SHP77 treated with DMSO at 0.1 percent for 48 hours (cell line): ENCODE measurements around the gene EIF2B5.

Source experiments
- DNase-seq: peaks from one replicate; lab custom pipeline; 2025; lab: John Stamatoyannopoulos, UW

Gene EIF2B5

GRCh38 chr3:184173374-184173722 lies 38.2 kb downstream of the EIF2B5 start:
- no peak for DNase-seq

GRCh38 chr3:184174284-184174645 lies 39.1 kb downstream of the EIF2B5 start:
- no peak for DNase-seq

DNA sequence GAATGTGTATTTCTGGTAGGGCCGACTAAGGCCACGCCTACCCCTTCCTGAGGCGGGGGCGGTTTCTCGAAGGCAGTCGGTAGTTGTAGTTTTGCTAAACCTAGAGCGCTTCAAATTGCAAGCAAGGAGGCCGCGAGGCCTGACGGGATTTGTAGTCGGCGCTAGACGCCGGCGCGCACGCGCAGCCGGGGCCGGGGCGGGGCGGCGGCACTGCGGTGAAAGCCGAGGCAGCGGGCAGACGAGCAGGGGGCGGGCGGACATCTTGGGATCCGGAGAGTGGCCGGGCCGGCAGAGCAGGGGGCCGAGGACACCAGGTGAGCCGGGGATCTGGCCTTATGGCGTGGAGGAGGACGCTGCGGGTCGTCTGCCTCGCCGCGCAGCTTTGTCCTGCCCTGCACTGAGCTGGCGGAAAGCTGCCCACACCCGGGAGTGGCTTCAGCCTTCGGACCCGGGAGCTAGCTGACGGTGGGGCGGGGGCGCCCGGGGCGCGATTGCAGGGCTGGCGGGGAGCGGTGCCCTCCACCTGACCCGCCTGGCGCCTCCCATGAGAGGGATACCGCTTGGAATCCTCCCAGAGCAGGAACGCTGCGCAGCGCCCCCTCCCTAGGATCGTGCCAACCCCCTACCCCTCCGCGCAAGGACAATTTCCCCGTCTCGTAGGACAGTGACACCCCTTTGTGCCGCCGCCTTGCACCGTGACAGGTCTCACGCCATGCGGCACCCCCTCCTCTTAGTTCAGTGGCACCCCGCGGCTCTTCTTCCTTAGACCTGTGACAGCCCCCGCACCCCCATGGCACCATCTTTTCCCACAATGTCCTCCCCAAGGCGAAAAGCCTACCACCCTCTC lies 39.7 kb downstream of the EIF2B5 start, which contains the start of gene AP2M1:
Gene AP2M1 (plus strand): TSS at position 210 of the 847 bp plus-strand sequence. CDS start 2,139 bp downstream, outside the sequence.
- peak; percentile 98 for DNase-seq

DNA sequence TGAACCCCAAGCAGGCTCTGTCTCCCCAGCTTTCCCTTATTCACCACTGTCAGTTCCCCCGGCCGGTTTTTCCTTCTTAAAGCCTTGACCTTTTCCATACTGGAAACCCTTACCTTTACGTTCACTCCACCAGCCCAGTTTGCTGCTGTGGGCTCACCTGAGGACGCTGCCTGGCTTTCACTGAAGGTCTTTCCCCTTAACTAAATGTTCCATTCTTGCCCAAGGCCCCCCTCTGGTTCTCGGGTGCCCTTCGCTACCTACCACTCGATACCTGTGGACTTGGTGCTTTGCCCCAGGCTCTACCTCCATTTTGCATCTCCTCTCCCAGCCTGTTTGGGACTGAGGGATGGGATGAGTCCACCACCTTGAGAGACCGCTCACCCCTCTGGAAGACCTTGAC lies 40.3 kb downstream of the EIF2B5 start:
- no peak for DNase-seq

- no peak for DNase-seq
These were observed 40.8 kb downstream of the EIF2B5 start for GRCh38 chr3:184175981-184176376.

DNA sequence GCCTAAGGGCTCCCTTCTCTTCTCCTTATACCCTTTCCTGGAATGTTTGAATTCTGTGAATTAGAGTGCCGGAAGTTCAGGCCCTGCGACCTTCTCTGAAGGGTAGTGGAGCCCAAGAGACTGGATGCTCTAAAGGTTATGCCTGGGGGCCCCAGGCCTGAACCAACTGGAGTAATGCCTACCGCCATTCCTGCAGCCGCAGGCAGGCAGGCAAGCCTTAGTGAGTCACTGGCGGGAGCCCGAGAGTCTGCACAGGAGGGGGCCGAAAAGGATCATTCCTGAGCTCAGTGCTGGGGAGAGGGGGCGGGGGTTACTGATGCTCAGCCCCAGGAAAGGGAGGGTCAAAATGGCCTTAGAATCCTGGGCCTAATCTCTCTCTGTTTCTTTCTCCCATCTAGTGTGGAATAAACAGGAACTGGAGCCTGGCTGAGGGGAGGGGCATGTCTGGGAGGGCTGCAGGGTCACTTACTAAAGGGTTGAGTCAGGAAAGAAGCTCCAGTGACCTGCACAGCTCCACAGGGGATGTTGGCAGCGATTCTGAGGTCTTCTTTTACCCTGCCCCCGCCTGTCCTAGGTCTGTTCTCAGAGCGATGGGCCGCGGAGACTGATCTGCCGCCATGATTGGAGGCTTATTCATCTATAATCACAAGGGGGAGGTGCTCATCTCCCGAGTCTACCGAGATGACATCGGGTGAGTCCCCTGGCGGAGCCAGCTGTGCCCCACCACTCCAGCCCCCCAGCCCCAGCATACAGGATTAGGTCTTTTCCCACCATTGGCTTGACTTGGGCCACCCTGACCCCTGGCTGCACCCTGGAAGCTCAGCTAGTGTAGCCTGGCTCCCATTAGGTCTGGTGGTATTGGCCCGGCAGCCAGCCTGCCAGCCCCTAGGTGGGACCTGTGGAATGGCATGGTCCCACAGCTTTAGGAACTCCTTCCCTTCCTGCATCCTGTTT lies 41.5 kb downstream of the EIF2B5 start:
- no peak for DNase-seq

GRCh38 chr3:184177331-184177731 lies 42.2 kb downstream of the EIF2B5 start:
- DNase-seq, result no peak

DNA sequence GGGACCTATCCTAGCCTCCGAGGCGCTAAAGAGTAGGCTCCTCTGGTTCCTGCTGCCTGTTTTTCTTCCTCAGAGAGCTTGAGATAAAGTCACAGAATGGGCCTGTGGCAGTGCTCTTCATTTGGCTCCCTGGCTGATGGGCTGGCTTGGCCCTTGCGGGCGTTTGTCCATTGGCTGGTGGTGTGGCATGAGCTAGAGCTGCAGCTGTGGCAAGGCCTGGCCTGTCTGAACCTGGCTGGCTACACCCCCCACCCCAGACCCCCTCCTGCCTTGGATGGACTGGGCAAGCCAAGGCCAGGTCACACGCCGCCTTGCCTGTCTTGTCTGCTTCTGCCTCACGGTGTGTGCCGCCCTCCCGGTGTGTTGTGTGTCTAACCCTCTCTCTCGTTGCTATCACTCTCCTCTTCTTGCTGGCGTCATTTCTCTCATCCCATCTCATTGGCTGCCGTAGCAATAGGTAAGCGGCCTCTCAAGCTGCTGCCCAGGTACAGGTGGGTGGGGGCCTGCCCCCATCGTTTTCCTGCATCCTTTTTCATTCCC lies 42.7 kb downstream of the EIF2B5 start:
- DNase-seq, result no peak

GRCh38 chr3:184178521-184179138 lies 43.5 kb downstream of the EIF2B5 start:
- no peak for DNase-seq

DNA sequence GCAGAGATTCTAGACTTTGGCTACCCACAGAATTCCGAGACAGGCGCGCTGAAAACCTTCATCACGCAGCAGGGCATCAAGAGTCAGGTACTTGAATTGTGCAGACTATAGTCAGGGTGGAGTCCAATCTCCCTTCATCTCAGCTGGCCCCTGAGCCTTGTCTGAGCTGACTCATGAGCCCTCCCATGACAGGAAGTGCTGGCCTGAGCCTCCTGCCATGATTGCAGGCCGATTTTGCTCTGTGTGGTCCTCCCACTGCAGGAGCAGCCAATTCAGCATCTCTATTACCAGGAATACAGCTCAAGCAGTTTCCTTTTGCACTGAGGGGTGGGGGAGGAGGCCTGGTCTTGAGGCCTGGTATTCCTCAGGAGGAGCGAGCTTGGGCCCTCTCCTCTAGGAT lies 45.0 kb downstream of the EIF2B5 start:
- DNase-seq, result no peak

DNA sequence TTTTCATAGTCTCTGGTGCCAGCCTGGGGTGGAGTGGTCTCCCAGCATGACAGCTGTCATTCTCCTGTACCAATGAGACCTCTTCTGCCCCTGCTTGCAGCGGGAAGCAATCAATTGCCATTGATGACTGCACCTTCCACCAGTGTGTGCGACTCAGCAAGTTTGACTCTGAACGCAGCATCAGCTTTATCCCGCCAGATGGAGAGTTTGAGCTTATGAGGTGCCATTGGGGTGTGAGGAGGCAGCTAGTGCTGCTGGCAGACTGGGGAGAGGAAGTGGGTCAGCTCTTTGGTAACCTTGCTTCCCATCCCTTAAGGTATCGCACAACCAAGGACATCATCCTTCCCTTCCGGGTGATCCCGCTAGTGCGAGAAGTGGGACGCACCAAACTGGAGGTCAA lies 46.4 kb downstream of the EIF2B5 start:
- no peak for DNase-seq

DNA sequence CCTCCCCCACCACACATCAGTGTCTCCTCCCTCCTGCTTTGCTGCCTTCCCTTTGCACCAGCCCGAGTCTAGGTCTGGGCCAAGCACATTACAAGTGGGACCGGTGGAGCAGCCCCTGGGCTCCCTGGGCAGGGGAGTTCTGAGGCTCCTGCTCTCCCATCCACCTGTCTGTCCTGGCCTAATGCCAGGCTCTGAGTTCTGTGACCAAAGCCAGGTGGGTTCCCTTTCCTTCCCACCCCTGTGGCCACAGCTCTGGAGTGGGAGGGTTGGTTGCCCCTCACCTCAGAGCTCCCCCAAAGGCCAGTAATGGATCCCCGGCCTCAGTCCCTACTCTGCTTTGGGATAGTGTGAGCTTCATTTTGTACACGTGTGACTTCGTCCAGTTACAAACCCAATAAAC lies 48.5 kb downstream of the EIF2B5 start:
- no peak for DNase-seq

GRCh38 chr3:184184546-184185230 lies 49.5 kb downstream of the EIF2B5 start:
- no peak for DNase-seq

DNA sequence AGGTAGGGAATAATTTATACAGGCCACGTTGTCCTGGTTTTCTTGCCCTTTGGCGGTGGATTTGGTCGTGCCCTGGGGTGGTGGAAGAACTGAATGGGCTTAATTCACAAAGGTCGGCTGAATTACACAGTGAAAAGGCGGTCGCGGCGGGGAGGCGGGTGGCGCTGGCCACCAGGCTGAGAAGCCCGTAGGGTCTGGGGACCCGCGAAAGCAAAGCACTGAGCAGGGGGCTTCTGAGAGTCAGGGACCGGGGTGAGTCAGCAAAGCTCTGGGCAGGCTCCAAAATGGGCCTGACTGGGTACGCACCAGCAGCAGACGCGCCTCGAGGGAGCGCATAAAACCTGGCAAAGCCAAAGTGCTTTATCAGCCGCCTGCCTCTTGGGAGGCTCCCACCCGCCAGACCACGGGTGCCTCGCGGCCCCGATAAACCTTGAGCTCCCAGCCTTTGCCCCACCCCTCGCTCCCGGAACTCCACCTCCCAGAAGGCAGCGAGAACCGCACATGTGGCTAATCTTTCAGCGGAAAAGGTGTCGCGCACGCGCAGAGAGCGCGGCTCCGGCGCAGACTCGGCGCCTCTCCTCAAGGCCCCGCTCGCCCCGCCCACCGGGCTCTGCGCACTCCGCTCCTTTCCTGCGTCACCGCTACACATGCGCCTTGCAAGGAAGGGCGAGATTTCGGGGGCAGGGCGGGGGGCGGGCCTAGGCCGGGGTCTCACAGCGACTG lies 50.5 kb downstream of the EIF2B5 start:
- DNase-seq, result peak; percentile 96

DNA sequence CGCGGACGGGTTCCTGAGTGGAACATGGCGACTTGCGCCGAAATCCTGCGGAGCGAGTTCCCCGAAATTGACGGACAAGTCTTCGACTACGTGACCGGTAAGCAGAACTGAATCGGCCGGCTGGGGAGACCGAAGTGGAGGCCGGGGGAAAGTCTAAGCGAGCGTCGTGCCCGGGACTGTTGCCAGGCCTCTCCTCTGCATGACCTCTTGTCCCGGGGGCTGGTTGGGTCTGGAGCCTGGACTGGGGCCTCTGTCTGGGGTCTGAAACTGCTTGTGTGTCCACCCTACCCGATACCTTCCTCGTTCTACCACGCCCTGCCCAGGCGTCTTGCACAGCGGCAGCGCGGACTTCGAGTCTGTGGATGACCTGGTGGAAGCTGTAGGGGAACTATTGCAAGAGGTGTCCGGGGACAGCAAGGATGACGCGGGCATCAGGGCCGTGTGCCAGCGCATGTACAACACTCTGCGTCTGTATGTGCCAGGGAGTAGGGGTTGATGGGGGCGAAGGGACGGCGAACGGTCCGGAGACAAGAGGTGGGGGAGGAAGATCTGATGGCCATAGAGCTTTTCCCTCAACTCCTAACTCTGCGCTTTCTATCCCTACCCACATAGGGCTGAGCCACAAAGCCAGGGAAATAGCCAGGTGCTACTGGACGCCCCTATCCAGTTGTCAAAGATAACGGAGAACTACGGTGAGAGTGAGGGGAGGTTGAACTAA lies 51.2 kb downstream of the EIF2B5 start, which contains the start of gene ABCF3:
Gene ABCF3 (plus strand): TSS at position 16 of the 718 bp plus-strand sequence. CDS start 9 bp downstream, at position 25.
- DNase-seq, result no peak

DNA sequence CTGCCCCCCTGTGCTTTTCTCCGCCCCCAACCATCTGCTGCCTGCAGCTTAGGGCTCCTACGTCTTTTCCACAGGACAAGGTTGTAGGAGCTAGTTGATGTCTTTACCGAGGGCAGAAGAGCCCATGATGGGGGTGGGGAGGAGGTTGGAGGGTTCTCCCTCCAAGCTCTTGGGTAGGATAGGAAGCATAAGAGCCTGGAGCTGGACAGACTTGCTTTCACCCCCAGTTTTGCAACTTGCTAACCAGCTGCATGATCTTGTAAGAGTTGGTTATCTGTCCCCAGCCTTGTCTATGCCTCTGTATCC lies 51.7 kb downstream of the EIF2B5 start:
- DNase-seq, result no peak

DNA sequence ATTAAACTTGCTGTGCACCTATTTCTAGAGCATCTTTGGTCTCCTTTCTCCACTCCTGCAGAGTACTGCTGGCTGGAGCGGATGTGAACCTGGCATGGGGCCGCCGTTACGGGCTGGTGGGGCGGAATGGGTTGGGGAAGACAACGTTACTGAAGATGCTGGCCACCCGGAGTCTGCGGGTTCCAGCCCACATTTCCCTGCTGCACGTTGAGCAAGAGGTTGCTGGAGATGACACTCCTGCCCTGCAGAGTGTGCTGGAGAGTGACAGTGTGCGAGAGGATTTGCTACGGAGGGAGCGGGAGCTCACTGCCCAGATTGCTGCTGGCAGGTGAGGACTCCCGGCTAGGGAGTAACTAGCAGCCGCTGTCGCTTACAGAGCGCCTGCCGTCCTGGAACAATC lies 52.9 kb downstream of the EIF2B5 start:
- no peak for DNase-seq

GRCh38 chr3:184189421-184189820 lies 54.3 kb downstream of the EIF2B5 start:
- no peak for DNase-seq

DNA sequence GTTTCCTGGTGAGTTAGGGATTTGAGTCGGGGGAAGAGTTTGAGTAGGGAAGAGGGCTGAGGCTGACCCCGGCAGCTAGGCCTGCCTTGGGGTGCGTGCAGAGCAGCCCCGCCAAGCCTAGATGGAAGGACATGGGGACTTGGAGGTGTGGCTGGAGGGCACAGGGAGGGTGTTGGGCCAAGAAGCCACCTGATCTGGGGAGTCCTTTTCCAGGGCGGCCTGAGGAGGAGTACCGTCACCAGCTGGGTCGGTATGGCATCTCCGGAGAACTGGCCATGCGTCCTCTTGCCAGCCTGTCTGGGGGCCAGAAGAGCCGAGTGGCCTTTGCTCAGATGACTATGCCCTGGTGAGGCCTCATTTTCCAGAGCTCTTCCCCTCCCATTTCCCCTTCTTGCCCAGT lies 57.7 kb downstream of the EIF2B5 start:
- no peak for DNase-seq

GRCh38 chr3:184193991-184194539 lies 58.9 kb downstream of the EIF2B5 start:
- DNase-seq, result no peak
